Colonic mucosa (tissue), 4 donors: ENCODE data around the gene L3MBTL4. TPM values are rescaled to one million over a fixed set of nuclear protein-coding genes. Genes with fewer than 3 reads are reported as not detected.

ENCODE experiments used
- DNase-seq: peaks from one replicate; pipeline ENCODE4 v3.0.0-alpha.2; 2020
- H3K27ac ChIP-seq: fragments of 200-600 bp; one replicate; pipeline ENCODE4 v1.8.0; 2021
- H3K27me3 ChIP-seq: fragments of 200-600 bp; one replicate; pipeline ENCODE4 v1.8.0; 2021
- H3K36me3 ChIP-seq: fragments of 200-600 bp; one replicate; pipeline ENCODE4 v1.8.0; 2021
- H3K4me1 ChIP-seq: fragments of 200-600 bp; one replicate; pipeline ENCODE4 v1.8.0; 2021; ENCODE audit warnings: mild to moderate bottlenecking
- H3K4me3 ChIP-seq: fragments of 200-600 bp; one replicate; pipeline ENCODE4 v1.8.0; 2021
- H3K9ac ChIP-seq, 2 donors: one replicate each; pipeline ENCODE4 v1.7.0; 2013; ENCODE audit warnings: control low read depth in 2 of 2, low read depth in 2 of 2, low read length in 2 of 2
- H3K9me3 ChIP-seq: fragments of 200-600 bp; one replicate; pipeline ENCODE4 v1.8.0; 2021
- intact Hi-C: fragments of 100-400 bp; cut with DNase I; formaldehyde crosslinking; loops from one replicate; pipeline ENCODE4 v1.14.1; 2022
- total RNA-seq, 2 donors: library from RNA; stranded (reverse); fragmentation: NEBNext Ultra II Directional in 1 of 2; extraction: Animal tissue kit (Norgen Biotek cat#: 25700) in 1 of 2; gene quantifications; one replicate each; pipeline ENCODE4 v1.2.1, GENCODE V29; 2021
- TF ChIP-seq, protein P1 (sequence below): fragments of 200-600 bp; IDR thresholded peaks from one replicate; pipeline ENCODE4 v1.8.0; 2022; ENCODE audit warnings: antibody characterized with exemption, mild to moderate bottlenecking
- donor health status: healthy.
- donor health status: DM: no; HTN: no; CAD: no.
- donor health status: DM: no; HTN: no; CAD: no.

The L3MBTL4 gene
- total RNA-seq, 2 donors from 2014 or later: 3.5 to 3.8 TPM

GRCh38 chr18:6330786-6331185 lies 83.9 kb downstream of the L3MBTL4 start:
- DNase-seq: no peak
- no peak overlapping the region for H3K27ac ChIP-seq
- H3K27me3 ChIP-seq: no peaks in the 10 kb centered on the region
- H3K9me3 ChIP-seq: no peaks in the 10 kb centered on the region
- intact Hi-C loops: no loop called here
- TF ChIP-seq, protein P1, sequence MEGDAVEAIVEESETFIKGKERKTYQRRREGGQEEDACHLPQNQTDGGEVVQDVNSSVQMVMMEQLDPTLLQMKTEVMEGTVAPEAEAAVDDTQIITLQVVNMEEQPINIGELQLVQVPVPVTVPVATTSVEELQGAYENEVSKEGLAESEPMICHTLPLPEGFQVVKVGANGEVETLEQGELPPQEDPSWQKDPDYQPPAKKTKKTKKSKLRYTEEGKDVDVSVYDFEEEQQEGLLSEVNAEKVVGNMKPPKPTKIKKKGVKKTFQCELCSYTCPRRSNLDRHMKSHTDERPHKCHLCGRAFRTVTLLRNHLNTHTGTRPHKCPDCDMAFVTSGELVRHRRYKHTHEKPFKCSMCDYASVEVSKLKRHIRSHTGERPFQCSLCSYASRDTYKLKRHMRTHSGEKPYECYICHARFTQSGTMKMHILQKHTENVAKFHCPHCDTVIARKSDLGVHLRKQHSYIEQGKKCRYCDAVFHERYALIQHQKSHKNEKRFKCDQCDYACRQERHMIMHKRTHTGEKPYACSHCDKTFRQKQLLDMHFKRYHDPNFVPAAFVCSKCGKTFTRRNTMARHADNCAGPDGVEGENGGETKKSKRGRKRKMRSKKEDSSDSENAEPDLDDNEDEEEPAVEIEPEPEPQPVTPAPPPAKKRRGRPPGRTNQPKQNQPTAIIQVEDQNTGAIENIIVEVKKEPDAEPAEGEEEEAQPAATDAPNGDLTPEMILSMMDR: no peak
- no peaks in the 10 kb centered on the region for H3K36me3 ChIP-seq
- H3K9ac ChIP-seq: no peak overlapping the region
- no peak overlapping the region for H3K4me3 ChIP-seq
- no peaks in the 10 kb centered on the region for H3K4me1 ChIP-seq

DNA sequence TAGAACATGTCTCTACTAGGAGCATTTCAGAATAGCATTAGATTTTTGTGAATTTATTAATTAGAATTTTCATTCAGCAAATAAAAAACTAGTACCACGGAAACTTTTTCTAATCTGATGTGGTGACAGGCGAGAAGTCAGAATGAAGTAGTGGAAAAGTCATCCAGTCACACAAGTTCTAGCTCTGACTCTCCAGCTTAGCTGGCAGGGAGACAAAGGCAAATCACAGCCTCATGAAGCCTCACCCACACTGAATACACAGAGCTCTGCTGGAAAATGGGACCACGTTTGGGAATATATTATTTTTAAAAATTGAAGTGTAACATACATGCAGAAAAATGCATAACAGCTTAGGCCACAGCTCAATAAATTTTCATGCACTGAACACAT lies 86.1 kb downstream of the L3MBTL4 start:
- intact Hi-C loops: no loop called here
- Histone ChIP-seq H3K9me3 (no peaks in the 10 kb centered on the region), H3K27ac (no peak overlapping the region), H3K4me3 (no peak overlapping the region), H3K27me3 (no peaks in the 10 kb centered on the region), H3K4me1 (no peaks in the 10 kb centered on the region), H3K9ac (no peak overlapping the region), H3K36me3 (no peaks in the 10 kb centered on the region)
- TF ChIP-seq, protein P1: no peak
- no peak for DNase-seq

GRCh38 chr18:6327895-6328620 lies 86.7 kb downstream of the L3MBTL4 start:
- H3K9me3 ChIP-seq: no peaks in the 10 kb centered on the region
- H3K27me3 ChIP-seq: no peaks in the 10 kb centered on the region
- no peaks in the 10 kb centered on the region for H3K4me1 ChIP-seq
- intact Hi-C loops: no loop called here
- no peak overlapping the region for H3K4me3 ChIP-seq
- no peak overlapping the region for H3K9ac ChIP-seq
- TF ChIP-seq, protein P1: no peak
- DNase-seq: no peak
- H3K27ac ChIP-seq: no peak overlapping the region
- no peaks in the 10 kb centered on the region for H3K36me3 ChIP-seq

- Histone ChIP-seq H3K27ac (no peak overlapping the region), H3K9ac (no peak overlapping the region), H3K36me3 (no peaks in the 10 kb centered on the region), H3K27me3 (no peaks in the 10 kb centered on the region), H3K4me1 (no peaks in the 10 kb centered on the region), H3K9me3 (no peaks in the 10 kb centered on the region), H3K4me3 (no peak overlapping the region)
- TF ChIP-seq, protein P1: no peak
- intact Hi-C loops: no loop called here
- no peak for DNase-seq
These were observed 87.2 kb downstream of the L3MBTL4 start for GRCh38 chr18:6327485-6327884.

DNA sequence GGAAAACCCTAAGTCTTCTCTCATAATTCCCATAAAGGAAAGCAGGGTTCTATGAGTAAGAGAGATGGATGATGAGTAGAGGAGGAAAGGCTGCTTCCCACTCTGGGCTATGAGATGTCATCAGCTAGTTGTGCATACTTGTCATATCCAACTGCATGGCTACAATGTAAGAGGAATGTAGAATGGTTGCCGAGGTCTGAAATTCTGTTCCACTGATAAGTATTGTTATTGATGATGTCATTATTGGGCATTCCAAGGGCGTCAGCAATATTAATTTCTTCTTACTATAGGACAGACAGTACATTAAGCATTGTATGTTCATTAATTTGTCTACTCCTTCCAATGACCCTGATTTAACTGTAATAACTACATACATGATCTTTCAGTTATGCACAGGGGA lies 88.1 kb downstream of the L3MBTL4 start:
- TF ChIP-seq, protein P1: no peak
- H3K27me3 ChIP-seq: no peaks in the 10 kb centered on the region
- intact Hi-C loops: no loop called here

More for the DNA sequence above, 88.1 kb downstream of the L3MBTL4 start:
- Histone ChIP-seq H3K36me3 (no peaks in the 10 kb centered on the region), H3K9ac (no peak overlapping the region), H3K9me3 (no peaks in the 10 kb centered on the region), H3K27ac (no peak overlapping the region), H3K4me1 (no peaks in the 10 kb centered on the region), H3K4me3 (no peak overlapping the region)
- DNase-seq: no peak
